GM12878 (cell line): ENCODE data around the gene ADGRD1. TPM values are rescaled to one million over a fixed set of nuclear protein-coding genes. Genes with fewer than 3 reads are reported as not detected.

Source experiments
- ATAC-seq: fragments of 200-7000 bp; cut with Tn5 transposase; 3 replicates; pipeline ENCODE4 v1.9.1; 2020; ENCODE audit warnings: mild to moderate bottlenecking, moderate library complexity
- BruUV-seq: library from RNA; stranded (reverse); fragments of 400-500 nt; replicated peaks from 2 replicates; lab custom pipeline; 2021; lab: Mats Ljungman, UMichigan
- CTCF ChIA-PET: fragments of 300-600 bp; sonication (Branson Sonifier 250); formaldehyde crosslinking; extraction: SDS; loops from one replicate; lab custom pipeline; 2021; ENCODE audit warnings: inconsistent platforms; lab: Yijun Ruan, JAX
- POLR2A ChIA-PET: fragments of 350-600 bp; formaldehyde crosslinking; extraction: SDS; loops from one replicate; lab custom pipeline; 2021; ENCODE audit warnings: inconsistent platforms; lab: Charles Lee
- RAD21 ChIA-PET: fragments of 300-600 bp; sonication (Branson Sonifier 250); formaldehyde crosslinking; loops from one replicate; lab custom pipeline; 2023; ENCODE audit warnings: antibody characterized with exemption; ENCODE audit not compliant: unreplicated experiment; lab: Charles Lee
- SMC1A ChIA-PET: fragments of 300-600 bp; sonication (Branson Sonifier 250); formaldehyde crosslinking; loops from one replicate; lab custom pipeline; 2023; ENCODE audit not compliant: unreplicated experiment, uncharacterized antibody; lab: Charles Lee
- DNase-seq: peaks from one replicate; pipeline ENCODE4 v3.0.0-alpha.2; 2011; ENCODE audit warnings: low read depth, low spot score
- FAIRE-seq: peaks from 3 replicates; lab custom pipeline; 2011; peaks lifted over from hg19 to GRCh38; lab: Jason Lieb, UNC
- H2AFZ ChIP-seq: 2 replicates; pipeline ENCODE4 v1.6.0; 2011; ENCODE audit warnings: low read depth, low read length, control low read depth; ENCODE audit not compliant: control insufficient read depth
- H3K27ac ChIP-seq: 2 replicates; pipeline ENCODE4 v1.5.1; 2011; ENCODE audit warnings: control low read depth; ENCODE audit not compliant: control insufficient read depth, insufficient read depth
- H3K27me3 ChIP-seq, 2 experiments: replicated peaks in 1 of 2; 2 replicates each; pipeline versions ENCODE4 v1.6.0 to v1.6.1; 2011; ENCODE audit warnings: low read length in 1 of 2; ENCODE audit not compliant: control insufficient read depth in 2 of 2, insufficient read depth in 2 of 2
- H3K36me3 ChIP-seq, 2 experiments: 2 replicates each; pipeline ENCODE4 v1.5.1; 2011; ENCODE audit warnings: low read length in 1 of 2; ENCODE audit not compliant: control insufficient read depth in 2 of 2, insufficient read depth in 2 of 2
- H3K4me1 ChIP-seq: 2 replicates; pipeline ENCODE4 v1.6.1; 2011; ENCODE audit warnings: mild to moderate bottlenecking, low read length, moderate library complexity, mixed read lengths; ENCODE audit not compliant: control insufficient read depth, insufficient read depth
- H3K4me2 ChIP-seq: 2 replicates; pipeline ENCODE4 v1.6.0; 2011; ENCODE audit warnings: control low read depth; ENCODE audit not compliant: control insufficient read depth, insufficient read depth
- H3K4me3 ChIP-seq: fragments of 200-600 bp; sonication (generic); 2 replicates; pipeline ENCODE4 v1.5.1; 2016
- H3K79me2 ChIP-seq: 2 replicates; pipeline ENCODE4 v1.6.0; 2011; ENCODE audit warnings: low read length; ENCODE audit not compliant: control insufficient read depth, insufficient read depth
- H3K9ac ChIP-seq: 2 replicates; pipeline ENCODE4 v1.8.0; 2011; ENCODE audit warnings: low read length, control low read depth, mixed read lengths; ENCODE audit not compliant: control insufficient read depth, insufficient read depth
- H3K9me3 ChIP-seq: replicated peaks from 3 replicates; pipeline ENCODE4 v1.5.1; 2011; ENCODE audit warnings: mild to moderate bottlenecking, low read length; ENCODE audit not compliant: control insufficient read depth, insufficient read depth
- H4K20me1 ChIP-seq: 2 replicates; pipeline ENCODE4 v1.6.0; 2011; ENCODE audit not compliant: control insufficient read depth, insufficient read depth
- DPF2 ChIP-seq: fragments of 450-650 bp; IDR thresholded peaks from 2 replicates; pipeline ENCODE4 v1.6.1; 2017; ENCODE audit warnings: mild to moderate bottlenecking
- NFYB ChIP-seq: IDR thresholded peaks from 2 replicates; pipeline ENCODE4 v1.6.1; 2011; ENCODE audit warnings: low read depth, mild to moderate bottlenecking, low read length, improper control_type of control experiment, moderate library complexity; ENCODE audit not compliant: insufficient read depth
- PRDM15 ChIP-seq: fragments of 450-650 bp; formaldehyde crosslinking; IDR thresholded peaks from 2 replicates; pipeline ENCODE4 v1.4.0; 2020; ENCODE audit warnings: mild to moderate bottlenecking, moderate library complexity
- RFX5 ChIP-seq: IDR thresholded peaks from 2 replicates; pipeline ENCODE4 v1.6.1; 2011; ENCODE audit warnings: low read depth, low read length, improper control_type of control experiment
- WGBS: methylation state at CpG from one replicate; pipeline ENCODE4 v1.1.6; 2016; ENCODE audit warnings: low lambda C conversion rate; ENCODE audit not compliant: insufficient replicate concordance, insufficient coverage; ENCODE audit errors: missing lambda C conversion rate; 5-methylcytosine and 5-hydroxymethylcytosine counted together
- in situ Hi-C: fragments of 300-500 bp; cut with MboI; formaldehyde crosslinking; loops from 9 replicates; pipeline ENCODE4 v1.14.3; 2018; ENCODE audit warnings: mixed read lengths
- intact Hi-C: fragments of 100-400 bp; cut with micrococcal nuclease; formaldehyde crosslinking; loops from one replicate; pipeline ENCODE4 v1.14.2; 2022; ENCODE audit not compliant: unreplicated experiment
- polyA plus RNA-seq, 11 experiments: library from polyadenylated mRNA; depleted of rRNA in 4 of 11; unstranded in 6 of 11; stranded (reverse) in 5 of 11; fragments of >200 nt; fragmentation: Nextera tagmentation in 4 of 11; fragmentation: Illumina TruSeq in 1 of 11; extraction: Ambion mirVana in 4 of 11; extraction: Trizol in 1 of 11; gene quantifications; 1 replicate in 1 of 11; 2 replicates in 10 of 11; pipeline versions ENCODE4 v1.2.1 to v1.2.3, GENCODE V29; 2011 to 2016; ENCODE audit warnings: inconsistent platforms in 2 of 11, missing spikeins in 2 of 11, low read depth in 1 of 11
- total RNA-seq, 4 experiments: library from RNA; depleted of rRNA in 3 of 4; stranded (reverse); fragments of >200 nt in 3 of 4; fragmentation: Illumina TruSeq in 1 of 4; extraction: Trizol in 1 of 4; gene quantifications; 2 replicates each; pipeline versions ENCODE4 v1.2.1 to v1.2.3, GENCODE V29; 2013 to 2021
- TF ChIP-seq, protein P1 (sequence below): fragments of 450-650 bp; IDR thresholded peaks from 2 replicates; pipeline ENCODE4 v1.6.1; 2017; ENCODE audit warnings: mild to moderate bottlenecking

Gene ADGRD1
- total and polyA plus RNA-seq, 10 of the 15 experiments (the other 5 are each of a cell fraction or from before 2014, with no cell fraction given) = 0.15 to 12.7 (median 1.2) TPM

- Histone ChIP-seq H2AFZ (no peak overlapping the region), H3K36me3 (no peaks in the 10 kb centered on the region), H3K9ac (no peak overlapping the region), H3K4me1 (peaks cover 8% of the 10 kb centered on the region), H4K20me1 (no peaks in the 10 kb centered on the region), H3K27ac (no peak overlapping the region), H3K4me3 (no peak overlapping the region), H3K27me3 (no peaks in the 10 kb centered on the region), H3K9me3 (no peaks in the 10 kb centered on the region), H3K79me2 (no peaks in the 10 kb centered on the region), H3K4me2 (no peak overlapping the region)
- SMC1A ChIA-PET = no interaction called here
- no peak for TF ChIP-seq NFYB
- TF ChIP-seq RFX5 = no peak
- TF ChIP-seq, protein P1, sequence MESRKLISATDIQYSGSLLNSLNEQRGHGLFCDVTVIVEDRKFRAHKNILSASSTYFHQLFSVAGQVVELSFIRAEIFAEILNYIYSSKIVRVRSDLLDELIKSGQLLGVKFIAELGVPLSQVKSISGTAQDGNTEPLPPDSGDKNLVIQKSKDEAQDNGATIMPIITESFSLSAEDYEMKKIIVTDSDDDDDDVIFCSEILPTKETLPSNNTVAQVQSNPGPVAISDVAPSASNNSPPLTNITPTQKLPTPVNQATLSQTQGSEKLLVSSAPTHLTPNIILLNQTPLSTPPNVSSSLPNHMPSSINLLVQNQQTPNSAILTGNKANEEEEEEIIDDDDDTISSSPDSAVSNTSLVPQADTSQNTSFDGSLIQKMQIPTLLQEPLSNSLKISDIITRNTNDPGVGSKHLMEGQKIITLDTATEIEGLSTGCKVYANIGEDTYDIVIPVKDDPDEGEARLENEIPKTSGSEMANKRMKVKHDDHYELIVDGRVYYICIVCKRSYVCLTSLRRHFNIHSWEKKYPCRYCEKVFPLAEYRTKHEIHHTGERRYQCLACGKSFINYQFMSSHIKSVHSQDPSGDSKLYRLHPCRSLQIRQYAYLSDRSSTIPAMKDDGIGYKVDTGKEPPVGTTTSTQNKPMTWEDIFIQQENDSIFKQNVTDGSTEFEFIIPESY = no peak
- no peak for TF ChIP-seq PRDM15 (CRISPR knock-in tag)
- TF ChIP-seq DPF2 = no peak
- CTCF ChIA-PET = no interaction called here
- no TSS peak for BruUV-seq
- FAIRE-seq = no peak
- intact Hi-C loops = no loop called here
- in situ Hi-C loops = no loop called here
- 43% methylated on average over 2 of the region's 2 CpGs for WGBS
- no peak for ATAC-seq
- POLR2A ChIA-PET = no interaction called here
- DNase-seq = no peak
- RAD21 ChIA-PET = no interaction called here
Observed at GRCh38 chr12:130988751-130989150, 35.0 kb downstream of the ADGRD1 start.
